GM18517 (cell line): Measurements from ENCODE around the gene ITPRIP.

Experiments used
- ATAC-seq: cut with Tn5 transposase; IDR thresholded peaks from one replicate; pipeline ENCODE4 v1.9.1; 2021; ENCODE audit warnings: mild to moderate bottlenecking, moderate library complexity; ENCODE audit not compliant: unreplicated experiment

The ITPRIP gene, protein sequence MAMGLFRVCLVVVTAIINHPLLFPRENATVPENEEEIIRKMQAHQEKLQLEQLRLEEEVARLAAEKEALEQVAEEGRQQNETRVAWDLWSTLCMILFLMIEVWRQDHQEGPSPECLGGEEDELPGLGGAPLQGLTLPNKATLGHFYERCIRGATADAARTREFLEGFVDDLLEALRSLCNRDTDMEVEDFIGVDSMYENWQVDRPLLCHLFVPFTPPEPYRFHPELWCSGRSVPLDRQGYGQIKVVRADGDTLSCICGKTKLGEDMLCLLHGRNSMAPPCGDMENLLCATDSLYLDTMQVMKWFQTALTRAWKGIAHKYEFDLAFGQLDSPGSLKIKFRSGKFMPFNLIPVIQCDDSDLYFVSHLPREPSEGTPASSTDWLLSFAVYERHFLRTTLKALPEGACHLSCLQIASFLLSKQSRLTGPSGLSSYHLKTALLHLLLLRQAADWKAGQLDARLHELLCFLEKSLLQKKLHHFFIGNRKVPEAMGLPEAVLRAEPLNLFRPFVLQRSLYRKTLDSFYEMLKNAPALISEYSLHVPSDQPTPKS

DNA sequence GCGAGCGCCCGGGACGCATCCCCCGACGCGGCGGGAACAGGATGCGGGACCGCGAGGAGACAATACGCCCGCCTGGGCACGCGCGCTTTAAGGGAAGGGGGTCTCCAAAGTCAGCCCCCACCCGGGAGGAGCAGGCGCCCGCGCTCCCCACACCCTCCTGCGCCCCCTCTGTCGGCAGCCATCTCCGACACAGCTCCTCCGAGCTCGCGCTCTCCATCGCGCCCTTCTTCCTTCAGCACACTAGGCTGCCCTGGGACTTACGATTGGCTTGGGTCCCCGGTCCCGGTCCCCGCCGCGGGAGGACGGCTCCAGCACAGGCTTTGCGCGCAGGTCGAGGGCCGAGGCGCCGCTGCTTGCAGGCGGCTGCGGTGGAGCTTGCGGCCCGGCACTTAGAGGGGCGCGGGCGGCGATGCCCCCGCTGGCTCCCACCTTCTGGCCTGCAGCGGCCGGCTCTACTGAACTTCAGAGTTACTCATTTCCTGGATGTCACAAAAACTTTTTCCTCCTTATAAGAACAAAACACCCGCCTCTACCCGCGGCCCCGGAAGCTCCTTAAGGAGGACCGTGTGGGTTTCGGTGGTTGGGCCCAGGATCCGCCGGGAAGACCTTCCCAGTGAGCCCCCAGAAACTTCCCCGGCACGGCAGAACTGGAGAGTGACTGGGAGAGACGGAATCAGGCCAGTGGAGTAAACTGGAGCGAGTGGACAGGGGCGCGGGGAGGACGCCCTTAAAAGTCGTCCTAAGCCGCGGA, at the start of gene ITPRIP:
TSS of gene ITPRIP (minus strand) at position 481 of the 751 bp plus-strand sequence. CDS start 22,414 bp downstream, outside the sequence.
- peak; percentile 76 for ATAC-seq

DNA sequence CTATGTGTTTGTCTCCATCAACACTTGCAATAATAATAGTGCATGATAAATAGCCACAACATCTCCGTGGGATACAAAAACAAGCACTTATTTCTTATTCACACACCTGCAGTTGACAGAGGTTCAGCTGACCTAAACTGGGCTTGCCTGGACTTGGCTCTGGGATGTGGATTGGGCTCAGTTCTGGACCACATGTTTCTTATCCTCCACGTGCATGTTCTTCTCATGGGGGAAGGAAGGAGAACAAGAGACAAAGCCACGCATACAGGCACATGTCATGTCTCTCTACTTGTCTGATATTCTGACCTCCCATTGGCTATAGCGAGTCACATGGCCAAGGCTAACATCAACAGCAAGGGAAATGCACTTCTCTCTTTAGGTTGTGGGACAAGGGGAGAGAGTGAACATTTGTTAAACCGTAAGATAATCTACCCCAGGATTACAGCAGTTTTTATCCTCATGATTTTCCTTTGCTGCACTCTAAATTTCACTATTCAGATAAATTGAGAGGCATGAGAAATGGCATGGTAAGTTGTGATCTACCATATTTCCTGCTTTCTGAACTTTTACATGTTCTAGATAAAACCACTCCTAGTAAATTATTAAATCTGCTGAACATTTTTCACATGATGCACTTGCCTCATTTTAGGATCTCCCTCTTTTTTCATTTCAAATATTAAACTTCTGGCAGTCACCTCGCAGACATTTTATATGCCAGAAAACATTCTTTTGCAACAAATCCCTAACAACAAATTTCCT, 49.0 kb upstream of the ITPRIP start:
- ATAC-seq, result no peak

DNA sequence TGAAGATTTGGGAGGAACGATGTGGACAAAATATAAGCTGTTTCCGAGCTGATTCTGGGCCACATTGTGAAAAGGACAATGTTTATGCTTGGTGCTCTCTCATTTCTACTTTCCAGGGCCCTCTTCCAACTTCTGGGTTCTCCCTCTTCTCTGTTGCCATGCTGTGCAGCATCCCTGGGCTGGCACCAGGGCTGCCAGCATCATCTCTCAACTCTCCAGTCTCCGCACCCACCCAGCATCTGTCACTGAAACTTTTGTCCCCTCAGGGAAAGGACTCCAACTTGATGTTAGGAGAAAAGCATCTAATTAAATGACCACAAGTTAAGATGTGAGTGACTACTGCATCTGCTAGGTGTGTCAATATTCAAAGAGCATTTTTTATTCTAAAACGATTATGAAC, 42.1 kb upstream of the ITPRIP start:
- no peak for ATAC-seq

DNA sequence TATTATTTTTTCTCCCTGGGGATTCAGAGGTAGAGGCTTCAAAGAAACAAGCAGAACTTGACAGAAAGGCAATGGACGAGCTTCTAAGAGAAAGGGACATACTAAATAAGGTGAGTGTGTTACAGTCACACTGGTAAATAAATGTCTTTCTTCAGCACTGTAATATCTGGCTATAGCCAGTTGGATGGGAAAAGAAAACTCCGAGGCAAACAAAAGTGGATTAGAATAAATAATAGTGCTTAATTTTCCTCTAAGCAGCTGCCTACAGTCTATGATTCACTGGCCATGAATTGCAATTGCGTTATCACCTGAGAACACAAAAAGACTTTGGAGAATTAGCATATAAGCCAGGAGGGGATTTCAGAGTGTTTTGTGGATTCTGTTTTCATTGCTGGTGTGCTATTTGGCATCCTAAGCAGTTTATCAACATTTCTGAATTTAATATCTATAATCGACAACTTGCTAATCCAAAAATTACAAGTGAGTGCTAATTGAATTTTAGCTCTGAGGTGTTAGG, 38.6 kb upstream of the ITPRIP start:
- ATAC-seq, result no peak

DNA sequence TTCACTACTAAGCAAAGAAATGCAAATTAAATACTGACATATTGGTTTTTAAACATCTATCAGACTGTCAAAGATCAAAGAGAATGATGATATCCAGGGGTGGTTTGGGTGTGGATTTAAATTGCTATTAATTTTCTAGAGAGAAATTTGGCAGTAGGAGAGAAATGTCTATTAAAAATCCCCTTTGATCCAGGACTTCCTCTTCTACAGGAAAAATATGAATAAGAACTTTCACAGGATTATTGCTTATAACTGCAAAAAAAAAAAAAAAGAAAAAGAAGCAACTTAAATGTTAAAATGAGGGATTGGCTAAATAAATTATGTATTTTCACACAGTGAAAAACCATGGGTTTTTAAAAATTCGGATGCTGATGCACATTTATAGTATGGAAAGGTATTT, 36.3 kb upstream of the ITPRIP start:
- no peak for ATAC-seq

DNA sequence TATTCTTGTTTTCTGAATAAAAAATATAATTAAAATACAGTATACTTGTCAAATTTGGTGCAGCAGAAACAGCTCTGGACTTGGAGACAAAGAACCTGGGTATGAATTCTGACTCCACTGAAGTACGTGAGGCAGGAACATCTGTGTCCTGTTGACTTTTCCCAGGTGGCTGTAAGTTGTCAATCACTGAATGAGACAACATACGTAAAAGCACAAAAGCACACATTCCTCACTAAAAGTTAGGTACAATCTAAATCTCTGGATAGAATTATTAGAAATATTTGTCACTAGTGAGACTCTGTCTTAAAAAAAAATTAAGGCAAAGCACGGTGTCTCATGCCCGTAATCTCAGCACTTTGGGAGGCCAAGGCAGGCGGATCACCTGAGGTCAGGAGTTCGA, 33.5 kb upstream of the ITPRIP start:
- ATAC-seq, result no peak

DNA sequence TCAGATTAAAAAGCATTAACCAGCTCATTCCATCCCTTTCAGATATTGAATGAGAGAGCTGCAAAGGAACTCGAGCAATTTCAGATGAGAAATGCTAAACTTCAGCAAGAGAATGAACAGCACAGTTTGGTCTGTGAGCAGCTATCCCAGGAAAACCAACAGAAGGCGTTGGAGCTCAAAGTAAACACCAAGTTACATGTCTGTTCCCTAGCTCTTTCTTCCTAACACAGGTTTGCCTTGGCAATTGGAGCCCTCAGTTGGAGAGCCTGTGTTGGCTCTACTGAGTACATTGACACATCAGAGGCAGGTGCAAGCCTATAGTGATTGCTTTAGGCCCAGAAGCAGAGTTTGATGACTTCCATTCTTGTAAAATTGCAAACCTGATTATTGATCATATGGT, 30.1 kb upstream of the ITPRIP start:
- no peak for ATAC-seq

DNA sequence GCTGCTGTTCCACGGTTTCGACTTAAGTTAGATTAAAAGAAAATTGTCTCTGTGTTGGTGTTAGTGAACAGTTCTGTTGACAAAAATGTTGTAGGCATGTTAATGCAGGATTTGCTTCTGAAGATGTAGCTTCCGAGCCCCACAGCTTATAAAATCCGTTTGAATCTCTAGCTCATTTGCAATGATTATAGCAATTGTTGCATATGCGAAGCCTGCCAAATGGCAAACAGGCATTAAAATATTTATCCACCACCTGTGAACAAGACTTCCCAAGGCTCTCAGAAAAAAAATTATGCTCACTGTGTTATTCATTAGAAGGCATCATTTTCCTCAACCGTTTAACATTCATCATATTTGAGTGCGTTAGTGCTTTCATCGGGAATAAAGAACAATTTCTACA, 29.6 kb upstream of the ITPRIP start:
- ATAC-seq, result no peak

DNA sequence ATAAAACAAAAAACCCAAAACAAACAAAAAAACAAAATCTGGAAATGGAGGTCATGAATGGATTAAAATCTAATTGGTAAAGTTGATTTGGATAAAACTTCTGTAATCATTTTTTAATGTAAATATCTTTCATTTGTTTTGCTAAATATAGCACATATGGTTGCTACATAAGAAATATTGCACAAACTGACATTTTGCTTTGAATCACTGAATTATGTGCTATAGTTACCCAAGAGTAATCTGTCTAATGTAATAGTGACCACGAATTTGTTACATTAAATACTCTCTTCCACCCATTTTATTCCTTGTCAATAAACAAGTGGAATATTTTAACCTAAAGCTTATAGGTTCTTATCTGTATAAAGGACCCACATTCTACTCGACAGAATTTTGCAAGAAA, 21.5 kb upstream of the ITPRIP start:
- ATAC-seq, result no peak

DNA sequence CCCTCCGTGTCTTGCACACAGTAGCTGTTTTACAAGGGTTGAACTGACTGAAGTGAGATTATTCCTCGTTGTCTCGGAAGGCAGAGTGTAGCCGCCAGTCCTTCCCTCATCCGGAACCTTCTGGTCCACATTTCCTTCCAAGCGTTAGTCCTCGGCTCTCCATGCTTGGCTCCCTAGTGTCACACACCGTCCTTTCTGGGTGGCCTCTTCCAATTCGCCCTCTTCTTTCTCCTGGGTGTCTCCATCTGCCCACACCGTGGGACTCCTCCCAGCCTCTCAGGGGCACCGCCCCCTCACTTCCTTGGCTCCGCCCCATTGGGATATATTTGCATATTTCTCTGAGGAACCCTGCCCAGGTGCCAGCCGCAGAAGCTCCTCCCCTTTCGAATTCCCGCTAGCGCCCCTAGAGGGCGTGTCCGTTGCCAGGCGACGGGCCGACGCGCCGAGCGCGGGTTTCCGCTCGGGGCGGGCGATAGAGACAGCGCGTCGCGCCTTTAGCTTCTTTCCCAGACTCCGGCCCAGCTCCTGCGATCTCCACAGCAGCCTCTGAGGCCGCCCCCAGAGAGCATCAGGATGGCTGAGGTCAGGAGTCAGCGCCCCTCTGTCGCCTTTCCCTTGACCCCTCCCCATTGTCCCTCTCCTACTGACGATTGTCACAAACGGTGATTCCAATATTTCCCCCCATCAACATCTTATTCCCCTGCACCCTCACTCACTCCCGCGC, 15.2 kb upstream of the ITPRIP start, which contains the start of gene CFAP58:
TSS of gene CFAP58 (plus strand) at position 509 of the 724 bp plus-strand sequence. CDS start at position 574, 65 bp downstream.
- ATAC-seq, result peak; percentile 64

DNA sequence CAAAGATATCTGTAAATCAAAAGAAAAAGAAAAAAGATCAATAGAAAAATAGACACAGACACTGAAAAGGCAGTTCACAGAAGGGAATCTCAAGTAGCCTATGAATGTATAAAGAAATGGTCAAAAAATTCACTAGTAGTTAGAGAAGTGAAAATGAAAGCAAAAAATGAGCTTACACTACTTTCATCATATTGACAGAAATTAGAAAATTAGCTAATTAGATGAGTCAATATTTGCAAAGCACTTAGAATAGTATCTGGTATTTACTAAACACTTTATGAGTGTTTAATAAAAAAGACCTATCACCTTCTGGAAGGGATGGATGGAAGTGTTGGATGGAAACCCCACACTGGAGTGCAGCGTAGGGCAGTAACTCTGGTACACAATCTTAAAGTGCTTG, 13.7 kb upstream of the ITPRIP start:
- peak; percentile 24 for ATAC-seq

DNA sequence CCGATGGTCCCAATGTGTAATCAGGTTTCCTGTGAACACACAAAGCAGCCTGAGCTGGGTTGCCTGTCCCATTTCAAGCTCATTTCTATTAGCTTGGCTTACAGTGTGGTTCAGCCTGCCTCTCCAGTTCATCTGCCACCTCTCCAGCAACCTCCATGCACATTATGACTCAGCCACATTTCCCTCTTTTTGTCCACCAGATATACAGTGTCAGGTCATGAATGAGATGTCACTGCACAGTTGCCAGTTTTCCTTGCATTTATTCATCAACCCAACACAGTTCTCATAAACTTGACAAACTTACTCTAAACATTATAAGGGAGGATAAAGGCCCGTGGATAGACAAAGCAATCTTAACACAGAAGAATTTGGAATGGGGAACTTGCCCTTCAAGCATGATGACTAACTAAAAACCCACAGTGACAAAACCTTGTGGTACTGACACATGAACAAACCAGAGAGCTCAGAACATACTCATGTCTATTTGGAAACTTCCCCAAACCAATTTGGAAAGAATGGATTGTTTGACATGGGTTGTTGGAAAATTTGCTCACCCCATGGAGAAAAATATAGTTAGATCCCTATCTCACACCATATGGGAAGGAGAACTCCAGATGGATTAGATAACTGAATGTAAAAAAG, 12.9 kb upstream of the ITPRIP start:
- no peak for ATAC-seq

DNA sequence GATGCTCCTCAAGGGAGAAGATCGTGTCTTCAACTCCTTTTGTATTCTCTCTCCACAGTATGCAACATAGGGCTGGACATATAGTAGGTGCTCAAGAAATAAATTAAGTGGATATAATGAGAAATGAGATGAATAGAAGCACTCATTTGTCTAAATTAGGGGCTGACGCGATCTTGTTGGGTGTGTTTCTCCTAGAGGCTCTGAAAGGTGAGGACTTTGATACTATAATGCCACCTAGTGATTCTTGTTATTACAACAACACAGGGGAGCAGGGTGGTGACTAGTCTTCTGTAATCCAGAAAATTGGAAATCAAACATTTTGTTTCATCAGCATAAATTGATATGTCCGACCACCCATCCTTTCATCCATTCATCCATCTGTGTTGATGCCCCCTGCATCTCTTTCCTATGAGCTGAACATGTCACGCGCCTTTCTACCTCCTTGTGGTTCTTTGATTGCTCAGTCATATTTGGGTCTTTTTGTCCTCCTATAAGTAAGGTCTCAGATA, 11.9 kb upstream of the ITPRIP start:
- peak; percentile 52 for ATAC-seq

DNA sequence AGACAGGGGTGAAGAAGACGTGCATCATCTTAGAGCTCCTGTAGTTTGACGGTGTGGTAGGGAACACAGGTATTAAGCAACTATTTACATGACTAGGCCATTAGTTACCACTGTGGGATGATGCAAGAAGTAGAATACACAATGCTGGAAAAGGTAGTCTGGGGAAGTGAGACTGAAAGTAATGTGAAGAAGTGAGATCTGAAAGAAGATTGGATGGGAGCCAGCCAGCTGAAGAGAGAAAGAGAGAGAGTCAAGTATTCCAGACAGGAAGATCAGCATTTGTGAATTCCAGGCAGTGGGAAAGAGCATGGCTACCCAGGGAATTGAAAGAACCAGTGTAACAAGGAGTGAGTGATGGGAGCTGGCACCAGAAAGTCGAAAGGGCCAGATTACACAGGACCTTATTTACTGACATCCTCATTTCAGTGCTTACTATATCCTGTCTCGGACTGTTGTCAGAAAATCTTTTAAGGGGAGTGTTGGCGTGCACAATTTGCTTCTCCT, 11.4 kb upstream of the ITPRIP start:
- ATAC-seq, result peak; percentile 52

DNA sequence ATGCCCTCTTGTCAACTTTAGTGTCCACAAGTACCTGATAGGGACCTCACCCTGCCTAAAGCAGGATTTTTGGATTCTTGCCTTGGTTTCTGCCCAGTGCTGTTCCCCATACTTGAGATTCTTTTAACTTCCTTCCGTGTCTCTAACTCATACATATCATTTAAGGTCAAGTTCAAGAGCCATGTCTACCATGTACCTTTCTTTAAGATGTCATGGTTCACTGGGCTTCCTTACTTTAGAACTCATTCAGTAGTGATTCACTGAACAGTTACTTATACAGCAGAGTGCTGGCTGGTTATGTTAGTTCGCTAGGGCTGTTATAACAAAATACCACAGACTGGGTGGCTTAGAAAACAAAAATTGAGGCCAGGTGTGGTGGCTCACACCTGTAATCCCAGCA, 10.3 kb upstream of the ITPRIP start:
- ATAC-seq, result no peak

DNA sequence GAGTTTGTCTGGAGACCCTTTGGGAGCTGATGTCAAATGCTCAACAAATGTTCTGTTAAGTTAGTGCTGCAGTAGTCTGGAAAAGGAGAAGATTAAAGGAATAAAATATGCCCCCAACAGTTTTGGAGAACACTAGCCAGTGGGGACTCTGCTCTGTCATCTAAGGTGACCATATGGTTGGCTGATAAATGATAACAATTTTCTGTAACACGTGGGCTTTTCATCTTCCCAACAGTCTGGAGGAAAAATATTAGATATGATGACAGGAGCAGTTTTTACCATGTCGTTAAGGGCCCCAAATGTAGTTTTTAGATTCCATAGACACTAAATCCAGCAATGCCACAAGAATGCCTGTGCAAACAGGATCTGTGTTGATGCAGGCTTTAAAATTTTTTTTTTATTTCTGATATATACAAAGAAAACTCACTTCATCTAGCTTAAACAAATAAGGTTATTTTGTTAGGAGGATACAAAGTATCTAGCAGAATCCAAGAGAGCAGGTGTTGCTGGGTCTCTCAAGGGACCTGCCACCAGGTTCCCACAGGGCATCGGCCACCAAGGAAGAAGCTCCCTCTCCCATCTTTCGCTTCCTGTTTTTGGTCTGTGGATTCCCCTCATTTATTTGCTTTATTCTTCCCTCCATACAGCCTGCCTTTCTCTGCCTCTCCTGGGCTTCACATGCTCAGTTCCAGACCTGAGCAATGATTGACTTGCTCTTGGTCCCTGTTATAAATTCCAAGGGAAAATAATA, 9.2 kb upstream of the ITPRIP start:
- no peak for ATAC-seq

DNA sequence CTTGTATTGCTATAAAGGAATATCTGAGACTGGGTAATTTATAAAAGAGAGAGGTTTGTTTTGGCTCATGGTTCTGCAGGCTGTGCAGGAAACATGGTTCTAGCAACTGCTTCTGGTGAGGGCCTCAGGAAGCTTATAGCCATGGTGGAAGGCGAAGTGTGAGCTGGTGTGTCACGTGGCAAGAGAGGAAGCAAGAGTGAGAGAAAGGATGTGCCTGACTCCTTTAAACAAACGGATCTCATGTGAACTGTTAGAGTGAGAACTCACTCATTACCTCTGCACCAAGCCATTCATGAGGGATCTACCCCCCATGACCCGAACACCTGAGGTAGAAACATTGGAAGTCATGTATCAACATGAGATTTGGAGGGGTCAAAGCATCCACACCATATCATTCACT, 7.7 kb upstream of the ITPRIP start:
- no peak for ATAC-seq

DNA sequence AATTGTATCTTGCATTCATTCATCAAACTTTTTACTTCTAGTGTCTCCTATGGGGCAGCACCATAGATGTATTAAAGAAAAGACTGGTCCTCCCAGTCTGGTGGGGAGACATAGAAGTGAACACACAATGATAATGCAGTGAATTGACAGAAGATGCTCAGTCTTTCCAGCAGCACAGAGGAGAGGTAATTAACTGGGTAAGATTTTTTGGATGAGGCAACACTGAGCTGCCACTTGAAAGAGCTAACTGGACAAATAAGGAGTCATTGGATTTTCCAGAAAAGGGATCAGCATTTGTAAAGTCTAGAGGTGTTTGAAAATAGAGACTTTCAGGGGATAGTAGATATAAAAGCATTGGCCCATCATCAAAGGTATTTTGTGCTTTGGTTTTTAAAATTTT, 7.2 kb upstream of the ITPRIP start:
- ATAC-seq, result no peak

DNA sequence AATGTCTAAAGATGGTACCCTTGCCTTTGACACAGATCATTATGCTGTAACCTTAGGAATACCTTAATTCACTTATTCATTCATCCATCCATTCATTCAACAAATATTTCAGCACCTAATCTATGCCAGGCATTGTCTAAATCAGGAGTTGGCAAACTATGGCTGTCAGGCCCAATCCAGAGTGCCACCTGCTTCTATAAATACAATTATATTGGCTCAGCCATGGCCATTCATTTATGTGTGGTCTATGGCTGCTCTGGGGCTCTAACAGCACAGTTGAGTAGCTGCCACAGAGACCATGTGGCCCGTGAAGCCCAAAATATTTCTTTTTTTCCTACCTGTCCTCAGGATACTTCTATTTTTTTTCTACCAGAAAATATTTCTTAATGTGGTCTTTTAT, 6.0 kb upstream of the ITPRIP start:
- ATAC-seq, result no peak
